ENCODE data around the gene RGSL1.

The RGSL1 gene

GRCh38 chr1:182589931-182590330 lies 140.0 kb downstream of the RGSL1 start:
- no peak for DNase-seq

DNA sequence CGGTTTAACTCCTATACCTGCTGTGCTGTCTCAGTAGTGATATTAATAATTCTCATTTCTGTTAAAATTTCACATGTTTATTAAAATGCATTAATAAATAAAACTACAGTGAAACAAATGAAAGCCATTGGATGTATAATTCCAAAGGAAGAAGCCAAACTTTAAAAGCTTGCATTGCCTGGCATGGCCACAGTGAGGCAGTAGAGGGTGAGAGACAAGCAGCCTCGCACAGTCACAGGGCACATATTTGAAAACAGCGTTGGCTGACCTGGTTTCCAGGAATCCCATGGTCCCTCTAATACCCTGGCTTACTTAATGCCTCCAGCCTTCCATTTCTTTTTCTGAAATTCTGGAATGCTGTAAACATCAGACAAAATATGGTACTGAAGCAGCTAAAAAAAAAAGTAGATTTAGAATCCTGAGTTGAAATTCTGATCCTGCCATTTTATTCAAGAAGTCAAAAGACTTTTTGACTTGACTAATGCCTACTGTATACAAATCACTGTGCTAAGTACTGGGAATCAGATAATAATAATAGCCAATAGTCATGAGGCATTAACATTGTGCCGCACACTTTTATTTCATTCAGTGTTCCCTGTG lies 145.8 kb downstream of the RGSL1 start:
- DNase-seq = peak in 10 of 14 donors; percentile 7 to 43 (median 27)

DNA sequence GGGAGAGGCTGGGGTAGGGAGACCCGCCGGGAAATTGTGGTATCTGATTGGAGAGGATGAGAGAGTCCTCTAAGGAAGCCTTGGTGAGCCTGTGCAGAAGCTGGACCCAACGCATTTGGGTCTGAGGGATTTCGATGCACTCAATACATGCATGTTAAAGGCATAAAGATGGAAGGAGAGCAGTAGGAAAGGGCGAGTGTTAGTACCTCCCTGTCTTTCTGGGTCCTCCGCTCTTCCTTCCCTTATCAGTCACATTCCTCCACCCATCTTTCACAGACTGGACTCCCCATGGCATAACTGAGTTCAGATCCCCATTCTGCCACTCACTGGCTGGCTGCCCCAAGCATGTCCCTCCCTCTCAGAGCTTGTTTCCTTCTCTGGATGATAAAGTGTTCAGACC lies 147.0 kb downstream of the RGSL1 start:
- no peak for DNase-seq

- no peak for DNase-seq
Measured at GRCh38 chr1:182598296-182598695, 148.3 kb downstream of the RGSL1 start.

GRCh38 chr1:182599339-182599738 lies 149.4 kb downstream of the RGSL1 start:
- peak in 1 of 14 donors; percentile 33 for DNase-seq

- peak in 1 of 14 donors; percentile 12 for DNase-seq
Measured at GRCh38 chr1:182600036-182600713, 150.2 kb downstream of the RGSL1 start.

DNA sequence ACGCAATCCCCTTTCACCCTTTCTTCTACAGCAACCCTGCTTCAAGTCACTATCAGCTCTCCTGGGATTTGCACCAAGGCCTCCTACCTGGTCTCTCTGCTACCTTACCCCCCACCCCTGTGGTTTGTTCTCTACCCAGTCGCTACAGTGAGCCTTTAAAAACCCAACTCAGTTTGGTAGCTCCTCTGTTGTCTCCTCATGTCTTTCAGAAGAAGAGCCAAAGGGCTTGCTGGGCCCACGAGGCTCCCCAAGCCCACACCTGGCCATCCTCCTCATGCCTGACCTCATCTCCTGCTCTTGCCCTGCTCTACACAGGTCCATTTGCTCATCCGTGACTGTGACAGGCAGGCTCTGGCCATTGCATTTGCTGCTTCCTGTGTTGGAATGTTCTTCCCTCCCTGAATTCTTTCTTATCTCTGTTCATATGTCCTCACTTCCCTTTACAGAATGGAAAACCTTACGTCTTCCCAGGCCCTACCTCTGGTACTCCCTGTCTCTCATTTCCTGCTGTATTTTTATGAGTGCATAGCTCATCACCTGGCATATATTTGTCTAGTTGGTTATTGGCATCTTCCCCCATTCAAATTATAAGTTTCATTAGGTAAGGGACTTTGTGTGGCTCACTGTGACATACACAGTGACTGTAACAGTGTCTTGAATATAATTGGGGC lies 150.9 kb downstream of the RGSL1 start:
- DNase-seq = no peak

- peak in 11 of 14 donors; percentile 29 to 85 (median 48) for DNase-seq
Measured at GRCh38 chr1:182601416-182601786, 151.5 kb downstream of the RGSL1 start.

DNA sequence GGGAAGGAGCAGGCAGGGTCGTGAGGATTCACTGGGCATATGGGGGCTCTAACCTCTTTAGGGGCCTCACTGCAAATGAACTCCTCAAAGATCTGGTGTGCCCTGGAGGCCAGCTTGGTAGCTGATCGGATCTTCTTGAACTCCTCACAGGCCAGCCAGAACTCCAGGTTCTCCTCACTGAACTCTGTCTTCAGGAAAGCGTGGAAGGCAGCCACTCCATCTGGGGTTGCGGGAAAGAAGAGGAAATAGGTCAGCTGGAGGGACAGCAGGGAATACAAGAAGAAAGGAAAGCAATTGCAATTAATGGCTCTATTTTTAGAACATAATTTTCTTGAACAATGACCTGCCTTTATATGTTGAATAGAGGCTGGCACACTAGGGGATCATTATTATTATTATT lies 152.0 kb downstream of the RGSL1 start:
- DNase-seq = peak in 2 of 14 donors; percentile 62 to 63

DNA sequence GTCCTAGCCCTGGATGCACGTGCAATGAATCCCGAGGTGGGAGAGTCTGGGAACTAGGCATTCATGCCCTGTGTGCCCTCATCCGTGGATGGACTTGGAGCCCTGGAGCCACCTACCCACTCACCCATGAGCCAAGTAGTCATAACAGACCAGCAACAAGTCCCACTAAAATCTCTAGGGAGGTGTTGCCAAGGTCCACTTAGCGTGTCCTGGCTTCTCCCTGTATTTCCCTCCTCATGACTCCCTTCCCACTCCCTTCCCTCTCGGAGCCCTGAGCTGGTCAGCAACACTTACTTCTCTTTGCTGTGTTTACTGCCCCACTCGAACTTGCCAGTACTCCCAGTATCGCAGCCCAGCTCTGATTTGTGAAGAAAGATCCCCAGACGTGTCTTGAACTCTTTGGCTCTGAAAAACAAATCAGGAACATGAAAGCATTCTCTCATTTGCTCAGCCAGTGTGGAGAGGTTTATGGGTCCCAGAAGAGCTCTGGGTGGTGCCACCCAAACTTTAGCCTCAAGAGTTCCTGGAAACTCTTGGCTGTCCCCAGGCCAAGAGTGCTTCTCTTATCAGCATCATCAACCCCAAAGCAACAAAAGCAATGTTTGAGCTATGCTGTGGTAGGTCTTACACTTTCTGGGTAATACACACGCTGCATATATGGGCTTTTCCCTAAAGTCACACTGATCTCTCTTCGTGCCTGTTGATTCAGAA lies 153.1 kb downstream of the RGSL1 start:
- no peak for DNase-seq

DNA sequence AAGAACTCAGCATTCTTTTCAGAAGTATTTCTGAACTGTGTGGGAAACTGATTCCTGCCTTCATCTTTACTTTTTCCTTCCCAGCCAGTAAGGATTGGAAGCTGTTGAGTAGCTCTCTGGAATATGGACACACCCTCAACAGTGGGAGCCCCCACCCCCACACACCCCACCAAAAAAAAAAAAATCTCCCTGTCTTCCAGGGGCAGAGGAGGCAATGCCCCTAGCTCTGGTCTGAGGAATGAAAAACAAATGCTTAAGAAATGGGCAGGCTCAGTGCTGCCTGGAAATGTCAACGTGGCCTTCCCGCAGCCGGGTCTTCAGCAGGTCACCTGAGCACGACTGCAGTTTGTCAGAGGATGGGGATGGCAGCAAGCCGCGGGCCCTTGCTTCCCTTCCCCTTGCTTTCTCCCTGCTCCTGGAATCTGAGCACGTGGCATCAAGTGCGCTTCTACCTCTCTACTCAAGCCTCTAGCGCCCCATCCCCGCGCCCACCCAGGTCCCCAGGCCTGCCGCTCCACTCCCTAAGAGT lies 153.8 kb downstream of the RGSL1 start:
- DNase-seq = no peak

GRCh38 chr1:182604175-182605164 lies 154.5 kb downstream of the RGSL1 start, which contains the start of gene RGS16:
RGS16 (minus strand) TSS chr1:182604389; CDS start chr1:182604259, 130 bp downstream.
- DNase-seq = peak; percentile 63 to 92 (median 84)

DNA sequence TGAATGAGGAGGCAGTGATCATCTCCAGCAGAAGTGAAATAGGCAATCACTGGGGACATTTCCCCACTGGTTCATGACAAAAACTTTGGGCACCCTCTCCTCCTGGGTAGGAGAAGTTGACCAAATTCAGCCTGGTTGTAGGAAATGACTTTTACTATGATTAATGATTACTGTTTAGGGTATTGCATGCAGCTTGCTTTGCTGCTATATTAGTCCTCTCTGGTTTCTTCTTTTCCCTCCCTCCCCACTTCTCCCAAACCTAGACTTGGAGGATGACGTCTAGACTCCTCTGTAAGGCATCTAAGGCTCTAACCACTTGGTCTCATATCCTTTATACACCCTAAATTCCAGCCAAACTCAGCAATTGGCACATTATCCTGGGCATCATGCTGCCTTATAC lies 157.6 kb downstream of the RGSL1 start:
- DNase-seq = no peak

DNA sequence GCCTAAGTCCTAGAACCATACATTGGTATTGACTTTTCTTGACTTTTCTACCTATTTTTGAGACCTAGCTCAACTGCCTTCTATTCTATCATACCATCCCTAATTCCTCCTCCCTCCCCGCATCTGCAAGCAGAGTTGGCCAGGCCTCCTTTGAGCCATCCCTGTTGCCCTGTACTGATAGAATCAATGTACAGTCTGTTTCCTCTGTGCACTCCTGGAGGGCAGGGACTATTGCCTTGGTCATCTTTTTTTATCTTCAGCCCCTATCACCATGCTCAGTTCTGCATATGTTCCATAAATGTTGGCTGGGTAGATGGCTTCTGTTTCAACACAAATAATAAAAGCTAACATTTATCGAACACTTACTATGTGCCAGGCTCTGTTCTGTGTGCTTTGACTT lies 158.3 kb downstream of the RGSL1 start:
- DNase-seq = no peak

- no peak for DNase-seq
Measured at GRCh38 chr1:182608845-182609610, 159.1 kb downstream of the RGSL1 start.
